Caco-2 (cell line): ENCODE results near the gene SMCO4. TPM values are rescaled to one million over a fixed set of nuclear protein-coding genes. Genes with fewer than 3 reads are reported as not detected.
"Not testable (repeated sequence)": the region's sequence is repeated elsewhere in the genome, so short reads cannot be mapped to it uniquely, and the experiment has no call there.

Experiments used
- BruUV-seq: library from RNA; stranded (reverse); fragments of 400-500 nt; replicated peaks from 2 replicates; lab custom pipeline; 2021; lab: Mats Ljungman, UMichigan
- CTCF ChIA-PET: fragments of 300-600 bp; sonication (Branson Sonifier 250); formaldehyde crosslinking; loops from one replicate; lab custom pipeline; 2022; ENCODE audit warnings: antibody characterized with exemption; lab: Charles Lee
- POLR2A ChIA-PET: fragments of 300-600 bp; sonication (Branson Sonifier 250); formaldehyde crosslinking; loops from one replicate; lab custom pipeline; 2022; ENCODE audit warnings: antibody characterized with exemption; lab: Charles Lee
- DNase-seq, 2 experiments: peaks; one replicate each; pipeline versions ENCODE4 v3.0.0 to v3.0.0-alpha.2; 2020 to 2022
- H3K27me3 ChIP-seq: replicated peaks from 2 replicates; pipeline ENCODE4 v1.6.0; 2011; ENCODE audit warnings: low read length; ENCODE audit not compliant: control insufficient read depth, insufficient read depth
- H3K36me3 ChIP-seq: 2 replicates; pipeline ENCODE4 v1.5.1; 2011; ENCODE audit warnings: low read length; ENCODE audit not compliant: control insufficient read depth, insufficient read depth
- H3K4me1 ChIP-seq: fragments of 250-450 bp; sonication (Bioruptor Pico); 2 replicates; pipeline ENCODE4 v1.5.1; 2020; ENCODE audit warnings: mild to moderate bottlenecking
- H3K4me3 ChIP-seq: 2 replicates; pipeline ENCODE4 v1.5.1; 2011; ENCODE audit warnings: low read depth, mild to moderate bottlenecking, control low read depth, low read length
- H3K9me3 ChIP-seq: fragments of 250-450 bp; sonication (Bioruptor Pico); 2 replicates; pipeline ENCODE4 v1.5.1; 2020; ENCODE audit warnings: mild to moderate bottlenecking, moderate library complexity
- H3K27ac Mint-ChIP-seq: one replicate; pipeline ENCODE4 v1.8.0; 2022; ENCODE audit warnings: mixed read lengths; ENCODE audit not compliant: unreplicated experiment
- H3K27me3 Mint-ChIP-seq: one replicate; pipeline ENCODE4 v1.8.0; 2022; ENCODE audit warnings: mixed read lengths; ENCODE audit not compliant: insufficient read depth, unreplicated experiment
- H3K36me3 Mint-ChIP-seq: one replicate; pipeline ENCODE4 v1.8.0; 2022; ENCODE audit warnings: mild to moderate bottlenecking, mixed read lengths; ENCODE audit not compliant: insufficient read depth, unreplicated experiment
- H3K4me1 Mint-ChIP-seq: one replicate; pipeline ENCODE4 v1.8.0; 2022; ENCODE audit warnings: low read depth, mixed read lengths; ENCODE audit not compliant: unreplicated experiment
- H3K4me3 Mint-ChIP-seq: one replicate; pipeline ENCODE4 v1.8.0; 2022; ENCODE audit warnings: mild to moderate bottlenecking, moderate library complexity, mixed read lengths; ENCODE audit not compliant: unreplicated experiment
- H3K9me3 Mint-ChIP-seq: one replicate; pipeline ENCODE4 v1.8.0; 2022; ENCODE audit warnings: mixed read lengths; ENCODE audit not compliant: unreplicated experiment
- intact Hi-C: fragments of 100-400 bp; cut with micrococcal nuclease; formaldehyde crosslinking; loops from one replicate; pipeline ENCODE4 v1.10.0; 2022; ENCODE audit not compliant: unreplicated experiment
- total RNA-seq: library from RNA; stranded (reverse); gene quantifications from 2 replicates; pipeline ENCODE4 v1.2.3, GENCODE V29; 2022
- TF ChIP-seq, protein P1 (sequence below), 2 experiments: fragments of 200-600 bp in 1 of 2; IDR thresholded peaks; 1 replicate in 1 of 2; 2 replicates in 1 of 2; pipeline versions ENCODE4 v1.5.1 to v1.8.0; 2011 to 2022; ENCODE audit warnings: antibody characterized with exemption in 1 of 2, control low read depth in 1 of 2, inconsistent platforms in 1 of 2, low read depth in 1 of 2, low read length in 1 of 2, mild to moderate bottlenecking in 1 of 2, moderate library complexity in 1 of 2; ENCODE audit not compliant: insufficient read depth in 1 of 2, severe bottlenecking in 1 of 2, unreplicated experiment in 1 of 2

SMCO4 gene
- total RNA-seq, 1 experiment from 2014 or later, result 46.3 TPM

- no peak overlapping the region for H3K27ac Mint-ChIP-seq
- POLR2A ChIA-PET, result no interaction called here
- BruUV-seq, result no TSS peak
Measured at GRCh38 chr11:93537049-93537448, 6.1 kb downstream of the SMCO4 start.

DNA sequence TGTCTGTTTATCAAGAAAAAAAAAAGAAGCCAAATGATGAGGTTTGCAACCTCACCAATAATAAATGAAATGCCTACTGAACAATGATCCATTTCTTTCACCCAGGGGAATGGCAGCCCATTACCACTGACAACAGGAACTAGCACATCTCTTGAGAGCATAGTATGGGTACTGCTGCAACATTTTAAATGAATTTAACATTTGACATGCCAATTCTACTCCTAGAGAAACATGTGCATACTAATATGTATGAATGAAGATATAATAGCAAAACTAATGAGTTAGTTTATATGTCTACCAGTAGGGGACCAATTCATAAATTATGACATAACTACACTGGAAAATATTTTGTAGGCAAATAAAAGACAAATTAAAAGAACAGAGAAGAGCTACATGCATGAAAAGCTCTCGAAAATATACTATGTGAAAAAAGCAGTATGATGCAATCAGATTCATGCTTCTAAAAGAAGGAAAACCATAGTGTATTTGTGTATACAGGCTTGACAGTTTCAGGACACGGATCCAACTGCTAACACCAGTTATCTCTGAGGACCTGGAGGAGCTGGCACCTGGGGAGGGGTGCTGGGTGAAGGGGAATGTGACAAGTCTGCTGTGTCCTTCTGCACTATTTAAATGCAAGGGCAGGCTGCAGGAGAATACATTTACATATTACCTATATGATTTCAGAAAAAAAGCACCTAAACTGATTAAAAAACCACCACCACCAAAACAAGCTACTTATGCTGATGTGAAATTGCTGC lies 6.9 kb downstream of the SMCO4 start:
- Mint-ChIP-seq H3K36me3 (no peaks in the 10 kb centered on the region), H3K4me1 (peaks cover 7% of the 10 kb centered on the region), H3K4me3 (no peak overlapping the region), H3K27ac (no peak overlapping the region), H3K27me3 (no peaks in the 10 kb centered on the region), H3K9me3 (no peaks in the 10 kb centered on the region)
- POLR2A ChIA-PET, result no interaction called here
- intact Hi-C loops, result no loop called here
- BruUV-seq, result no TSS peak
- no peaks in the 10 kb centered on the region for H3K9me3 ChIP-seq
- CTCF ChIA-PET, result no interaction called here
- no peak overlapping the region for H3K4me3 ChIP-seq
- TF ChIP-seq, protein P1, sequence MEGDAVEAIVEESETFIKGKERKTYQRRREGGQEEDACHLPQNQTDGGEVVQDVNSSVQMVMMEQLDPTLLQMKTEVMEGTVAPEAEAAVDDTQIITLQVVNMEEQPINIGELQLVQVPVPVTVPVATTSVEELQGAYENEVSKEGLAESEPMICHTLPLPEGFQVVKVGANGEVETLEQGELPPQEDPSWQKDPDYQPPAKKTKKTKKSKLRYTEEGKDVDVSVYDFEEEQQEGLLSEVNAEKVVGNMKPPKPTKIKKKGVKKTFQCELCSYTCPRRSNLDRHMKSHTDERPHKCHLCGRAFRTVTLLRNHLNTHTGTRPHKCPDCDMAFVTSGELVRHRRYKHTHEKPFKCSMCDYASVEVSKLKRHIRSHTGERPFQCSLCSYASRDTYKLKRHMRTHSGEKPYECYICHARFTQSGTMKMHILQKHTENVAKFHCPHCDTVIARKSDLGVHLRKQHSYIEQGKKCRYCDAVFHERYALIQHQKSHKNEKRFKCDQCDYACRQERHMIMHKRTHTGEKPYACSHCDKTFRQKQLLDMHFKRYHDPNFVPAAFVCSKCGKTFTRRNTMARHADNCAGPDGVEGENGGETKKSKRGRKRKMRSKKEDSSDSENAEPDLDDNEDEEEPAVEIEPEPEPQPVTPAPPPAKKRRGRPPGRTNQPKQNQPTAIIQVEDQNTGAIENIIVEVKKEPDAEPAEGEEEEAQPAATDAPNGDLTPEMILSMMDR (IDR thresholded peaks at IDR 0.05; ENCODE audit: insufficient read depth in 1 of 2, low read depth in 1 of 2, low read length in 1 of 2, severe bottlenecking in 1 of 2, unreplicated experiment in 1 of 2), result no peak
- no peaks in the 10 kb centered on the region for H3K27me3 ChIP-seq
- no peak for DNase-seq
- 0 out of 2 replicates have a peak, but pooled peaks cover 4% of the 10 kb centered on the region for H3K4me1 ChIP-seq
- H3K36me3 ChIP-seq, result no peaks in the 10 kb centered on the region

More at GRCh38 chr11:93537049-93537448, 6.1 kb downstream of the SMCO4 start:
- Mint-ChIP-seq H3K4me3 (no peak overlapping the region), H3K27me3 (no peaks in the 10 kb centered on the region), H3K36me3 (no peaks in the 10 kb centered on the region), H3K4me1 (peaks cover 8% of the 10 kb centered on the region), H3K9me3 (no peaks in the 10 kb centered on the region)
- H3K9me3 ChIP-seq, result no peaks in the 10 kb centered on the region
- no peak for DNase-seq
- H3K27me3 ChIP-seq, result no peaks in the 10 kb centered on the region
- TF ChIP-seq, protein P1 (IDR thresholded peaks at IDR 0.05; ENCODE audit: insufficient read depth in 1 of 2, low read depth in 1 of 2, low read length in 1 of 2, severe bottlenecking in 1 of 2, unreplicated experiment in 1 of 2), result no peak
- no peaks in the 10 kb centered on the region for H3K36me3 ChIP-seq
- intact Hi-C loops, result no loop called here
- peaks cover 6% of the 10 kb centered on the region for H3K4me1 ChIP-seq
- CTCF ChIA-PET, result no interaction called here
- H3K4me3 ChIP-seq, result no peak overlapping the region

DNA sequence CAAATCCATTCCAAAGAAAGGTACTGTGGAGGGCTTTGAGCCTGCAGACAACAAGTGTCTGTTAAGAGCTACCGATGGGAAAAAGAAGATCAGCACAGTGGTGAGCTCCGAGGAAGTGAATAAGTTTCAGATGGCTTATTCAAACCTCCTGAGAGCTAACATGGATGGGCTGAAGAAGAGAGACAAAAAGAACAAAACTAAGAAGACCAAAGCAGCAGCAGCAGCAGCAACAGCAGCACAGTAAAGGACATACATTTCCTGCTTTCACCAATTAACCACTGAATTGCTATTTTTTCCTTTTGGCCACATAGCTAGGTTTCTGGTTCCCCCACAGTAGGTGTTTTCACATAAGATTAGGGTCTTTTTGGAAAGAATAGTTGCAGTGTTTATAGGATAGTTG lies 7.6 kb downstream of the SMCO4 start:
- H3K27me3 ChIP-seq, H3K36me3 Mint-ChIP-seq, H3K27me3 Mint-ChIP-seq, BruUV-seq, H3K9me3 Mint-ChIP-seq, H3K4me3 ChIP-seq, H3K4me3 Mint-ChIP-seq, intact Hi-C loops, POLR2A ChIA-PET, H3K9me3 ChIP-seq, H3K36me3 ChIP-seq, H3K27ac Mint-ChIP-seq, DNase-seq: not testable (repeated sequence)
- H3K4me1 Mint-ChIP-seq, result peaks cover 11% of the 10 kb centered on the region
- H3K4me1 ChIP-seq, result 0 out of 2 replicates have a peak, but pooled peaks cover 11% of the 10 kb centered on the region
- CTCF ChIA-PET, result interaction anchor here (0.6 kb wide), 1 partner anchor 11 kb away, joined by 4 read pairs; no protein-coding TSS in a partner anchor
